Esophagus muscularis mucosa (tissue), 3 donors: Measurements from ENCODE around the gene LRRC75B.

ENCODE experiments used
- CTCF ChIP-seq, 3 experiments: fragments of 200-600 bp in 2 of 3; fragments of 450-650 bp in 1 of 3; sonication (generic) in 2 of 3; IDR thresholded peaks; one replicate each; pipeline ENCODE4 v1.5.1; 2017 to 2019; ENCODE audit warnings: antibody characterized with exemption in 3 of 3, mild to moderate bottlenecking in 2 of 3, moderate library complexity in 1 of 3
- POLR2AphosphoS5 ChIP-seq, 2 donors: sonication (generic); formaldehyde crosslinking; IDR thresholded peaks; one replicate each; pipeline ENCODE4 v1.6.1; 2017; ENCODE audit warnings: antibody characterized with exemption in 2 of 2

GRCh38 chr22:24567668-24568067 is 25.2 kb downstream of the LRRC75B start:
- TF ChIP-seq CTCF (IDR thresholded peaks at IDR 0.05) (no peak), POLR2AphosphoS5 (IDR thresholded peaks at IDR 0.05) (no peak)
